ENCODE measurements around the gene UBE2M. TPM values are rescaled to one million over a fixed set of nuclear protein-coding genes. Genes with fewer than 3 reads are reported as not detected.

Gene UBE2M
- polyA plus RNA-seq, 1 experiment: 82.5 TPM

GRCh38 chr19:58563823-58564222 lies 5.4 kb upstream of the UBE2M start:
- TF ChIP-seq, protein P1, sequence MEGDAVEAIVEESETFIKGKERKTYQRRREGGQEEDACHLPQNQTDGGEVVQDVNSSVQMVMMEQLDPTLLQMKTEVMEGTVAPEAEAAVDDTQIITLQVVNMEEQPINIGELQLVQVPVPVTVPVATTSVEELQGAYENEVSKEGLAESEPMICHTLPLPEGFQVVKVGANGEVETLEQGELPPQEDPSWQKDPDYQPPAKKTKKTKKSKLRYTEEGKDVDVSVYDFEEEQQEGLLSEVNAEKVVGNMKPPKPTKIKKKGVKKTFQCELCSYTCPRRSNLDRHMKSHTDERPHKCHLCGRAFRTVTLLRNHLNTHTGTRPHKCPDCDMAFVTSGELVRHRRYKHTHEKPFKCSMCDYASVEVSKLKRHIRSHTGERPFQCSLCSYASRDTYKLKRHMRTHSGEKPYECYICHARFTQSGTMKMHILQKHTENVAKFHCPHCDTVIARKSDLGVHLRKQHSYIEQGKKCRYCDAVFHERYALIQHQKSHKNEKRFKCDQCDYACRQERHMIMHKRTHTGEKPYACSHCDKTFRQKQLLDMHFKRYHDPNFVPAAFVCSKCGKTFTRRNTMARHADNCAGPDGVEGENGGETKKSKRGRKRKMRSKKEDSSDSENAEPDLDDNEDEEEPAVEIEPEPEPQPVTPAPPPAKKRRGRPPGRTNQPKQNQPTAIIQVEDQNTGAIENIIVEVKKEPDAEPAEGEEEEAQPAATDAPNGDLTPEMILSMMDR (IDR thresholded peaks at IDR 0.05; ENCODE audit: low read depth, low read length): no peak
- ChIA-PET CTCF (interaction anchor here (0.9 kb wide), 1 partner anchor 17 kb away, joined by 3 read pairs; no protein-coding TSS in a partner anchor), POLR2A (no interaction called here)
- Histone ChIP-seq H3K27me3 (ENCODE audit: control insufficient read depth, insufficient read depth, low read length) (peaks cover 2% of the 10 kb centered on the region), H3K27ac (ENCODE audit: low read depth, low read length) (no peak overlapping the region), H3K9me3 (ENCODE audit: control insufficient read depth, insufficient read depth, low read length) (peaks cover 4% of the 10 kb centered on the region; the same call in 1 of the 2 replicates), H3K4me3 (ENCODE audit: low read depth, low read length) (no peak overlapping the region)
- no peak for DNase-seq (ENCODE audit: low read depth, low spot score)

DNA sequence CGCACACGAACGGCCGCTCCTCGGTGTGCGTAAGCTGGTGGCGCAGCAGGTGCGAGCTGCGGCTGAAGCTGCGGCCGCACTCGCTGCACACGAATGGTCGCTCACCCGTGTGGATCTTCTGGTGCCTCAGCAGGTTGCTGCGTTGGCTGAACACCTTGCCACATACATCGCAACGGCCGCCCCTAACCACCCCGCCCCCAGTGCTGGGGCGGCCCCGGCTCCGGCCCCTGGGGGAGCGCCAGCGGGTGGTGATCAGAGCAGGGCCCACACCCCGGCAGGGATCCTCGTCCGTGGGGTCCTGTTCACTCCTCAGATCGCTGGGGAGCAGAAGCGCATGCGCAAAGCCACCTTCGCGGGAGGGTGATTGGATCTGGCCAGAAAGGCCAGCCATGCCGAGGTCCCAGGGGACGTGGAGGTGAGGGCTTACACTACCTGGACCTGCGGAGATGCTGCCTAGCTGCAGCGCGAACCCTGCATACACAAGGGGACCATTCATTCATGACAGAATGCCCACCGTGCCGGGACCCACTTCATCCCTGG lies 4.7 kb upstream of the UBE2M start:
- DNase-seq (ENCODE audit: low read depth, low spot score): no peak
- H3K9me3 ChIP-seq (ENCODE audit: control insufficient read depth, insufficient read depth, low read length): peaks cover 4% of the 10 kb centered on the region; the same call in 1 of the 2 replicates
- H3K4me3 ChIP-seq (ENCODE audit: low read depth, low read length): peak overlapping the region; percentile 52
- ChIA-PET POLR2A (interaction anchor here (0.6 to 1.6 kb wide), 3 partner anchors 9 to 77 kb away, joined by 3 to 10 read pairs (median 6); partner anchors contain the start of gene ZBTB45), CTCF (no interaction called here)
- no peak overlapping the region for H3K27ac ChIP-seq (ENCODE audit: low read depth, low read length)
- TF ChIP-seq, protein P1 (IDR thresholded peaks at IDR 0.05; ENCODE audit: low read depth, low read length): no peak
- H3K27me3 ChIP-seq (ENCODE audit: control insufficient read depth, insufficient read depth, low read length): peaks cover 2% of the 10 kb centered on the region

GRCh38 chr19:58562122-58563033 lies 4.0 kb upstream of the UBE2M start:
- POLR2A ChIA-PET: interaction anchor here (0.6 to 1.6 kb wide), 5 partner anchors 9 to 76 kb away, joined by 3 to 10 read pairs (median 3); partner anchors contain the start of genes TRIM28 and ZBTB45
- no peak for DNase-seq (ENCODE audit: low read depth, low spot score)
- CTCF ChIA-PET: no interaction called here
- peaks cover 2% of the 10 kb centered on the region for H3K27me3 ChIP-seq (ENCODE audit: control insufficient read depth, insufficient read depth, low read length)
- H3K27ac ChIP-seq (ENCODE audit: low read depth, low read length): no peak overlapping the region
- TF ChIP-seq, protein P1 (IDR thresholded peaks at IDR 0.05; ENCODE audit: low read depth, low read length): no peak
- peak overlapping the region; percentile 52 for H3K4me3 ChIP-seq (ENCODE audit: low read depth, low read length)
- H3K9me3 ChIP-seq (ENCODE audit: control insufficient read depth, insufficient read depth, low read length): peaks cover 4% of the 10 kb centered on the region; the same call in 1 of the 2 replicates

GRCh38 chr19:58561373-58562121 lies 3.1 kb upstream of the UBE2M start:
- CTCF ChIA-PET: no interaction called here
- H3K27me3 ChIP-seq (ENCODE audit: control insufficient read depth, insufficient read depth, low read length): peaks cover 2% of the 10 kb centered on the region
- POLR2A ChIA-PET: interaction anchor here (0.8 to 1.6 kb wide), 3 partner anchors 10 to 42 kb away, joined by 3 to 6 read pairs (median 3); partner anchors contain the start of genes TRIM28 and ZBTB45

More at GRCh38 chr19:58561373-58562121, 3.1 kb upstream of the UBE2M start:
- TF ChIP-seq, protein P1 (IDR thresholded peaks at IDR 0.05; ENCODE audit: low read depth, low read length): no peak
- Histone ChIP-seq H3K4me3 (ENCODE audit: low read depth, low read length) (no peak overlapping the region; the same call in 1 of the 2 replicates), H3K9me3 (ENCODE audit: control insufficient read depth, insufficient read depth, low read length) (peaks cover 4% of the 10 kb centered on the region; the same call in 1 of the 2 replicates), H3K27ac (ENCODE audit: low read depth, low read length) (no peak overlapping the region)
- DNase-seq (ENCODE audit: low read depth, low spot score): no peak
